Thoracic aorta (tissue), 2 donors: ENCODE results near the gene MEOX1. TPM values are rescaled to one million over a fixed set of nuclear protein-coding genes. Genes with fewer than 3 reads are reported as not detected.
A peak's percentile ranks its signal among the peaks of the same experiment; 100 is the strongest.
"Not testable (repeated sequence)": the region's sequence is repeated elsewhere in the genome, so short reads cannot be mapped to it uniquely, and the experiment has no call there.

Experiments
- ATAC-seq: fragments of 150-250 bp; one replicate; pipeline ENCODE4 v1.8.0; 2017; ENCODE audit warnings: low read depth; ENCODE audit not compliant: insufficient number of reproducible peaks, low FRiP score
- DNase-seq: peaks from one replicate; pipeline ENCODE4 v3.0.0-alpha.2; 2020; ENCODE audit warnings: low spot score
- H3K27ac ChIP-seq, 2 donors: fragments of 200-600 bp; sonication (generic); 1 replicate in 1 of 2; 2 replicates in 1 of 2; pipeline ENCODE4 v1.5.1; 2016; ENCODE audit warnings: mild to moderate bottlenecking in 2 of 2, moderate library complexity in 2 of 2
- H3K27me3 ChIP-seq: fragments of 200-600 bp; sonication (generic); replicated peaks from 2 replicates; pipeline ENCODE4 v1.6.0; 2016; ENCODE audit warnings: mild to moderate bottlenecking; ENCODE audit not compliant: insufficient read depth
- H3K36me3 ChIP-seq: fragments of 200-600 bp; sonication (generic); one replicate; pipeline ENCODE4 v1.5.1; 2016
- H3K4me1 ChIP-seq, 2 donors: fragments of 200-600 bp; sonication (generic); 1 replicate in 1 of 2; 2 replicates in 1 of 2; pipeline versions ENCODE4 v1.5.1 to v1.6.0; 2016; ENCODE audit warnings: low read depth in 2 of 2, mild to moderate bottlenecking in 1 of 2; ENCODE audit not compliant: control insufficient read depth in 1 of 2
- H3K4me3 ChIP-seq: fragments of 200-600 bp; sonication (generic); 2 replicates; pipeline ENCODE4 v1.5.1; 2016; ENCODE audit warnings: mild to moderate bottlenecking
- H3K9me3 ChIP-seq: fragments of 200-600 bp; sonication (generic); 2 replicates; pipeline ENCODE4 v1.5.1; 2016
- CTCF ChIP-seq: fragments of 200-600 bp; sonication (generic); IDR thresholded peaks from one replicate; pipeline ENCODE4 v1.5.1; 2019; ENCODE audit warnings: antibody characterized with exemption
- total RNA-seq, 2 donors: library from RNA; depleted of rRNA; stranded (reverse); fragments of >200 nt; gene quantifications; one replicate each; pipeline versions ENCODE4 v1.1.0 to v1.2.3, GENCODE V29; 2016

MEOX1 gene
- total RNA-seq, 2 donors from 2014 or later = 3.0 to 5.4 TPM

- no peak for ATAC-seq
- no peak for TF ChIP-seq CTCF
- DNase-seq = no peak
- no peaks in the 10 kb centered on the region for H3K9me3 ChIP-seq
- H3K4me1 ChIP-seq = peaks cover 11 to 22% of the 10 kb centered on the region in 2 donors
- H3K36me3 ChIP-seq = no peaks in the 10 kb centered on the region
- no peaks in the 10 kb centered on the region for H3K27me3 ChIP-seq
- H3K27ac ChIP-seq = no peak overlapping the region
- no peak overlapping the region for H3K4me3 ChIP-seq
Measured at GRCh38 chr17:43604549-43604948, 57.2 kb downstream of the MEOX1 start.

GRCh38 chr17:43603321-43603720, 58.4 kb downstream of the MEOX1 start:
- no peak overlapping the region for H3K27ac ChIP-seq
- H3K4me3 ChIP-seq = no peak overlapping the region
- no peak for TF ChIP-seq CTCF
- DNase-seq (no peak), ATAC-seq (no peak)
- H3K4me1 ChIP-seq = peaks cover 11 to 27% of the 10 kb centered on the region in 2 donors
- H3K27me3 ChIP-seq = no peaks in the 10 kb centered on the region
- no peaks in the 10 kb centered on the region for H3K9me3 ChIP-seq
- no peaks in the 10 kb centered on the region for H3K36me3 ChIP-seq

GRCh38 chr17:43602556-43602955, 59.2 kb downstream of the MEOX1 start:
- H3K4me1 ChIP-seq = peaks cover 11 to 27% of the 10 kb centered on the region in 2 donors
- H3K9me3 ChIP-seq, H3K27me3 ChIP-seq, ATAC-seq, H3K36me3 ChIP-seq, H3K27ac ChIP-seq, DNase-seq, H3K4me3 ChIP-seq: not testable (repeated sequence)

GRCh38 chr17:43601280-43602039, 60.3 kb downstream of the MEOX1 start:
- ATAC-seq = peak; percentile 82
- Histone ChIP-seq H3K9me3 (no peaks in the 10 kb centered on the region), H3K27me3 (no peaks in the 10 kb centered on the region), H3K27ac (peak overlapping the region; percentile 32 to 70), H3K4me1 (peaks cover 11 to 27% of the 10 kb centered on the region in 2 donors), H3K36me3 (no peaks in the 10 kb centered on the region), H3K4me3 (no peak overlapping the region)
- no peak for TF ChIP-seq CTCF
- peak; percentile 83 for DNase-seq

- Histone ChIP-seq H3K4me3 (no peak overlapping the region), H3K9me3 (no peaks in the 10 kb centered on the region), H3K27me3 (no peaks in the 10 kb centered on the region), H3K4me1 (peaks cover 11 to 27% of the 10 kb centered on the region in 2 donors), H3K27ac (no peak overlapping the region), H3K36me3 (no peaks in the 10 kb centered on the region)
- no peak for DNase-seq
- no peak for ATAC-seq
- no peak for TF ChIP-seq CTCF
Measured at GRCh38 chr17:43599835-43600234, 61.9 kb downstream of the MEOX1 start.

- H3K9me3 ChIP-seq = no peaks in the 10 kb centered on the region
- H3K4me3 ChIP-seq = no peak overlapping the region
- ATAC-seq = no peak
- H3K27me3 ChIP-seq = no peaks in the 10 kb centered on the region
- no peak for TF ChIP-seq CTCF
- no peak overlapping the region for H3K27ac ChIP-seq
- H3K36me3 ChIP-seq = no peaks in the 10 kb centered on the region
- DNase-seq = no peak
- H3K4me1 ChIP-seq = peaks cover 11 to 27% of the 10 kb centered on the region in 2 donors
Measured at GRCh38 chr17:43599046-43599395, 62.7 kb downstream of the MEOX1 start.
